Measurements from ENCODE around the gene AHCYL2.
A peak's percentile ranks its signal among the peaks of the same experiment; 100 is the strongest.
"Not testable (repeated sequence)": the region's sequence is repeated elsewhere in the genome, so short reads cannot be mapped to it uniquely, and the experiment has no call there.

Gene AHCYL2

DNA sequence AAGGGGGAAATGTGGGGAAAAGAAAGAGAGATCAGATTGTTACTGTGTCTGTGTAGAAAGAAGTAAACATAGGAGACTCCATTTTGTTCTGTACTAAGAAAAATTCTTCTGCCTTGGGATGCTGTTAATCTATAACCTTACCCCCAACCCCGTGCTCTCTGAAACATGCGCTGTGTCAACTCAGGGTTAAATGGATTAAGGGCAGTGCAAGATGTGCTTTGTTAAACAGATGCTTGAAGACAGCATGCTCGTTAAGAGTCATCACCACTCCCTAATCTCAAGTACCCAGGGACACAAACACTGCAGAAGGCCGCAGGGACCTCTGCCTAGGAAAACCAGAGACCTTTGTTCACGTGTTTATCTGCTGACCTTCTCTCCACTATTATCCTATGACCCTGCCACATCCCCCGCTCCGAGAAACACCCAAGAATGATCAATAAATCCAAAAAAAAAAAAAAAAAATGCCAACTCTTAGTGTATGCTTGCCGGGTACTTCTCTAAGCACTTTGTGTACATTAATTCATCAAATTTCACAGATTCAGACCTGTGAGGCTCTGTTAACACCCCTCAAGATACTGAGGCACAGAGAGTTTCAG is 7.9 kb upstream of the AHCYL2 start:
- not testable (repeated sequence) for H3K27me3 Mint-ChIP-seq; H3K4me3 Mint-ChIP-seq; H3K36me3 Mint-ChIP-seq; H3K27ac Mint-ChIP-seq; H3K4me1 Mint-ChIP-seq (ENCODE audit: low read depth); H3K9me3 Mint-ChIP-seq (ENCODE audit: low read depth)

DNA sequence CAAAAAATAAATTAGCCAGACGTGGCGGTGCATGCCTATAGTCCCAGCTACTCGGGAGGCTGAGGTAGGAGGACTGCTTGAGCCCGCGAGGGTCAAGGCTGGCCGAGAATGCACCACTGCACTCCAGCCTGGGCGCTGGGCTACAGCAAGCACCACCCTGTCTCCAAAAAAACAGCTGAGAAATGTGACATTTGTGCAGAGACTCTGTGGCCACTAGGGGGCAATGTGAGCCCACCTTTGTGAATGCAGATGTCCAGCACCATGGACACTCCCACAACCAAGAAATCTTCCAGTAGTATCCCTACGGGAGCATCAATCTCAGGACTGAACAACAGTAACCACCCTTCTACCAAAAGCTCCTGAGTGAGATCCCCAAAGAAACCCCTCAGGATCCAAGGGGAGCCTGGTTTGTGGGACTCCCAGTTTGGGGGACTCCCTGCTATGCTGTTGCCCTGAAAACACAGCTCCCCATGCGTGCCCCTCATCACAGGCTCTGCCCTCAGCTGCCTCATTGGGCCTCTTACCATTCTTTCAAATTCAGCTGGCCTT is 6.2 kb upstream of the AHCYL2 start:
- Mint-ChIP-seq H3K4me3 (no peak overlapping the region), H3K27ac (no peak overlapping the region), H3K27me3 (peaks cover 2% of the 10 kb centered on the region), H3K4me1 (ENCODE audit: low read depth) (peaks cover 13% of the 10 kb centered on the region), H3K36me3 (no peaks in the 10 kb centered on the region), H3K9me3 (ENCODE audit: low read depth) (no peaks in the 10 kb centered on the region)

GRCh38 chr7:129219166-129219565 is 5.7 kb upstream of the AHCYL2 start:
- peaks cover 14% of the 10 kb centered on the region for H3K4me1 Mint-ChIP-seq (ENCODE audit: low read depth)
- not testable (repeated sequence) for H3K27me3 Mint-ChIP-seq; H3K9me3 Mint-ChIP-seq (ENCODE audit: low read depth); H3K36me3 Mint-ChIP-seq; H3K27ac Mint-ChIP-seq; H3K4me3 Mint-ChIP-seq

GRCh38 chr7:129222064-129222463 is 2.8 kb upstream of the AHCYL2 start:
- H3K27me3 Mint-ChIP-seq: peaks cover 2% of the 10 kb centered on the region
- H3K36me3 Mint-ChIP-seq: no peaks in the 10 kb centered on the region
- peak overlapping the region; percentile 86 for H3K27ac Mint-ChIP-seq
- peaks cover 30% of the 10 kb centered on the region for H3K4me1 Mint-ChIP-seq (ENCODE audit: low read depth)
- H3K4me3 Mint-ChIP-seq: peak overlapping the region; percentile 46
- H3K9me3 Mint-ChIP-seq (ENCODE audit: low read depth): no peaks in the 10 kb centered on the region

DNA sequence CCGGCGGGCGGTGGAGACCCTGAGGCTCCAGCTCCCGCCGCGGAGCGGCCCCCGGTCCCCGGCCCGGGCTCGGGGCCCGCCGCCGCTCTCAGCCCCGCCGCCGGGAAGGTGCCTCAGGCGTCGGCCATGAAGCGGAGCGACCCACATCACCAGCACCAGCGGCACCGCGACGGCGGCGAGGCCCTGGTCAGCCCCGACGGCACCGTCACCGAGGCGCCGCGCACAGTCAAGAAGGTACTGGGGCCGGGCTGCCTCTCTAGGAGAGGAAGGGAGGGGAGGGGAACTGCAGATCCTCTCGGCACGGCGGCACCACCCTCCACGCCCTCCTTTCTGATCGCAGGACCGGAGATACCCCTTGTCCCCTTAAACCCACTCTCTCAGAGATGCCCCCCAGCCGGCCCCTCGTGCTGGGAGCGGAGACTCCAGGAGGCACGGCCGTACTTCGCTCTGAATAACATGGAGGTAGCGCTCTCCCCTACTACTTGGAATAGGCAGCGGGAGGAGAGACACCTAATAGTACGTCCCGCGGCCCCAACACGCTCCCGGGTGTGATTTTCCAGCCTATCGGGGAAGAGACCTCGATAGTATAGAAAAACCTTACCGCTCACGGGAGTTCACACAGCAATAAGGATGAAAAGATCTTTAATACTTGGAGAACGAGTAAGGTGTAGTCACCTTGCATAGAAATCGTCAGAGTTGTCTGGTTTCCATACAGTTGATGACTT is 538 bp downstream of the AHCYL2 start:
- Mint-ChIP-seq H3K27me3 (no peaks in the 10 kb centered on the region), H3K9me3 (ENCODE audit: low read depth) (no peaks in the 10 kb centered on the region), H3K27ac (peak overlapping the region; percentile 69), H3K36me3 (no peaks in the 10 kb centered on the region), H3K4me1 (ENCODE audit: low read depth) (peaks cover 42% of the 10 kb centered on the region), H3K4me3 (peak overlapping the region; percentile 96)

- Mint-ChIP-seq H3K36me3 (no peaks in the 10 kb centered on the region), H3K4me1 (ENCODE audit: low read depth) (peaks cover 42% of the 10 kb centered on the region), H3K4me3 (peak overlapping the region; percentile 94), H3K9me3 (ENCODE audit: low read depth) (no peaks in the 10 kb centered on the region), H3K27me3 (no peaks in the 10 kb centered on the region), H3K27ac (peak overlapping the region; percentile 69)
These were observed 1.2 kb downstream of the AHCYL2 start for GRCh38 chr7:129225931-129226572.

DNA sequence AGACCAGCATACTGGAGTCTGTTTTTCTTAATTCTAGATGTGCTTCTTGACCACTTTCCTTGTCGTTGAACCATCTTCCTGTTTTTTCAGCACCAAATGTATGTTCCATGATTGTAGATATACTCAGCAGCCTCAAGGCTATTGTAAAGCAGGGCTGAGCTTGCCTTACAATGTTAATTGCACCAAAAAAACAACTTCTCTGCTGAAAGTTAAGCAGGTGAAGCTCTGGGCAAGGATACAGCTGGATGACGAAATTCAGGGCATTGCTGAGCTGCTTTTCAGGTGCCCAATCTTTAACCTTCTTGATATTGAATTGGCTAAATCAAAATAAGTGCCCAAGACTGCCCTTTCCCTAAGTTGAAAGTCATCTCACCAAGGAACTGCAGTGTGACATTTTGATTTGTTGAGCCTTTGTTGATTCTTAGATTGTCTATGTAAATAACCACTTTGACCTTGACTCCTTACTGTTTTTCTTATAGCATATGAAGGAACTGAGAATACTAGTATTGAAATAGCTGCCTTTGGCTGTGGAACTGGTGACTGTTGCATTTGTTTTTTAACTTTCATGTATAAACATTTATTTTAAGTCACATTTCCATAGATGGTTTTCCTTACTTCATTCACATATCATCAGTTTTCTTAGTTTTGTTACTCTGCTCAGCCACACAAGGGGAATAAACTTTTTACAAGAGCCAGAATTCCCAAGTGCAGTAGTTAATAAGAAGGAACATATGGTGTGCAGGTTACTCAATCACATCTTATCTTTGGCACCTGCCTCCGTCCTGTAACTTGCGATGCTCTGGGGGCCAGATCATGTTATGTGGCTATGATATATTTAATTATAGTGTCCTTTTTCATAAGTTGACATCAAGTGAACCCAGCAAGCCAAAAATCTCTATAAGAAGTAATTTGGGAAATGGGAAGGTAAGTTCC is 3.1 kb downstream of the AHCYL2 start:
- H3K27me3 Mint-ChIP-seq: no peaks in the 10 kb centered on the region
- no peaks in the 10 kb centered on the region for H3K9me3 Mint-ChIP-seq (ENCODE audit: low read depth)
- no peaks in the 10 kb centered on the region for H3K36me3 Mint-ChIP-seq
- H3K27ac Mint-ChIP-seq: no peak overlapping the region
- no peak overlapping the region for H3K4me3 Mint-ChIP-seq
- peaks cover 35% of the 10 kb centered on the region for H3K4me1 Mint-ChIP-seq (ENCODE audit: low read depth)

- H3K27ac Mint-ChIP-seq: no peak overlapping the region
- peaks cover 33% of the 10 kb centered on the region for H3K4me1 Mint-ChIP-seq (ENCODE audit: low read depth)
- H3K9me3 Mint-ChIP-seq (ENCODE audit: low read depth): no peaks in the 10 kb centered on the region
- H3K36me3 Mint-ChIP-seq: no peaks in the 10 kb centered on the region
- H3K27me3 Mint-ChIP-seq: no peaks in the 10 kb centered on the region
- no peak overlapping the region for H3K4me3 Mint-ChIP-seq
These were observed 3.8 kb downstream of the AHCYL2 start for GRCh38 chr7:129228633-129229032.

DNA sequence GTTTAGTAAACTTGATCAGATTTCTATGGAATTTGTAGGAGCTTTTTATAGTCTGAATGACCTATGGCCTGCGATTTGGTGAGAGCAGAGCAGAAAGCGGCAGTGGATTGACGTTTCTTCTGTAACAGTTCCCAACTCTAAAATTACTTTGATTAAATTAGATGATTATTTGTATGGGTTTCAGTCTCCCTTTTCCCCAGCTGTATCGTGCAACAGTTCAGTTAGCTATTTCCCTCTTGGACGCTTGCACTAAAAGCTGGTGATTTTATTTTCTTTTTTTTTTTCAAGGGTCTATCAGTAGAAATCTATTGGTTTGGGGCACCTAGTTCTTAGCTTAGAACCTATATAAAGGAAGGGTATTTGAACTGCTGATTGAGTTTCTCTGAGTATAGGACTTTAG is 6.8 kb downstream of the AHCYL2 start:
- Mint-ChIP-seq H3K9me3 (ENCODE audit: low read depth) (no peaks in the 10 kb centered on the region), H3K27me3 (no peaks in the 10 kb centered on the region), H3K4me1 (ENCODE audit: low read depth) (peaks cover 24% of the 10 kb centered on the region), H3K4me3 (no peak overlapping the region), H3K27ac (no peak overlapping the region), H3K36me3 (peaks cover 9% of the 10 kb centered on the region)

GRCh38 chr7:129238546-129238945 is 13.7 kb downstream of the AHCYL2 start:
- no peak overlapping the region for H3K27ac Mint-ChIP-seq
- no peaks in the 10 kb centered on the region for H3K27me3 Mint-ChIP-seq
- H3K4me1 Mint-ChIP-seq (ENCODE audit: low read depth): peaks cover 18% of the 10 kb centered on the region
- no peak overlapping the region for H3K4me3 Mint-ChIP-seq
- no peaks in the 10 kb centered on the region for H3K9me3 Mint-ChIP-seq (ENCODE audit: low read depth)
- peaks cover 12% of the 10 kb centered on the region for H3K36me3 Mint-ChIP-seq

DNA sequence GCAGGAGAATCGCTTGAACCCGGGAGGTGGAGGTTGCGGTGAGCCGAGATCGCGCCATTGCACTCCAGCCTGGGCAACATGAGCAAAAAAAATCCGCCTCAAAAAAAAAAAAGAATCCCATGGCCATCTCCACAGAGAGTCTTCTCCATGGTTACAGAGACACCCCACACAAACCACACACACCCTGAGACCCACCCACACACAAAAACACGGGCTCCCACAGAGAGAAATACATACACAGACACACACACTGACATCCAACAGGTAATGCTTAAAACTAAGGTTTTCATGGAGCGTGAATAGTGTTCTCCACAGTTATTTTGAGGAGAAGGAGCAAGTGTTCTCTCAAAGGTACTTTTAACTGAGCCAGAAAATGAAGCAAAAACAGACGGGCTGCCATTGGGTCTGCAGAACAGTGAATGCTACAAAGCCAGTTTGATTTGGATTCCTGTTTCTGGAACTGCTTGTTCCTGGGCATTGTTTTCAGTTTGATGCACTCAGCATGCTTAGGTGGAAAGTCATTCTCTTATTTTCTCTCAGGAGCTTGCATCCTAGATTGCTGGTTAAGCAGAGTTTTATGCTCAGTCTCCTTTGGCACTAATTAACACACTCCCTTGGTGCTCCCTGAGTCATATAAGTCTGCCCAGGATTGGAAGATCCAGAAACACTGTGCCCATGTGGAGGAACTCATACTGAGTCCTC is 15.4 kb downstream of the AHCYL2 start:
- H3K27ac Mint-ChIP-seq: no peak overlapping the region
- H3K4me1 Mint-ChIP-seq (ENCODE audit: low read depth): peaks cover 14% of the 10 kb centered on the region
- H3K36me3 Mint-ChIP-seq: peaks cover 14% of the 10 kb centered on the region
- H3K27me3 Mint-ChIP-seq: no peaks in the 10 kb centered on the region
- no peaks in the 10 kb centered on the region for H3K9me3 Mint-ChIP-seq (ENCODE audit: low read depth)
- no peak overlapping the region for H3K4me3 Mint-ChIP-seq

- H3K4me1 Mint-ChIP-seq (ENCODE audit: low read depth): peaks cover 13% of the 10 kb centered on the region
- no peaks in the 10 kb centered on the region for H3K9me3 Mint-ChIP-seq (ENCODE audit: low read depth)
- peaks cover 16% of the 10 kb centered on the region for H3K36me3 Mint-ChIP-seq
- no peaks in the 10 kb centered on the region for H3K27me3 Mint-ChIP-seq
- no peak overlapping the region for H3K27ac Mint-ChIP-seq
- H3K4me3 Mint-ChIP-seq: no peak overlapping the region
These were observed 19.4 kb downstream of the AHCYL2 start for GRCh38 chr7:129244220-129244619.

- no peaks in the 10 kb centered on the region for H3K9me3 Mint-ChIP-seq (ENCODE audit: low read depth)
- H3K4me3 Mint-ChIP-seq: no peak overlapping the region
- peaks cover 16% of the 10 kb centered on the region for H3K36me3 Mint-ChIP-seq
- no peaks in the 10 kb centered on the region for H3K27me3 Mint-ChIP-seq
- H3K4me1 Mint-ChIP-seq (ENCODE audit: low read depth): peaks cover 12% of the 10 kb centered on the region
- H3K27ac Mint-ChIP-seq: no peak overlapping the region
These were observed 20.7 kb downstream of the AHCYL2 start for GRCh38 chr7:129245533-129245932.

GRCh38 chr7:129247087-129247486 is 22.3 kb downstream of the AHCYL2 start:
- no peaks in the 10 kb centered on the region for H3K9me3 Mint-ChIP-seq (ENCODE audit: low read depth)
- no peak overlapping the region for H3K27ac Mint-ChIP-seq
- peaks cover 7% of the 10 kb centered on the region for H3K4me1 Mint-ChIP-seq (ENCODE audit: low read depth)
- no peaks in the 10 kb centered on the region for H3K27me3 Mint-ChIP-seq
- peaks cover 16% of the 10 kb centered on the region for H3K36me3 Mint-ChIP-seq
- no peak overlapping the region for H3K4me3 Mint-ChIP-seq

All from activated naive CD8-positive, alpha-beta T cell (primary cell).